Measurements from ENCODE around the gene INPP5B. TPM values are rescaled to one million over a fixed set of nuclear protein-coding genes. Genes with fewer than 3 reads are reported as not detected.
A peak's percentile ranks its signal among the peaks of the same experiment; 100 is the strongest.

Gene INPP5B
- total RNA-seq, 5 donors from 2014 or later (not counting 1 experiment from before 2014, with no cell fraction given) = 27.9 to 35.8 (median 30.9) TPM

DNA sequence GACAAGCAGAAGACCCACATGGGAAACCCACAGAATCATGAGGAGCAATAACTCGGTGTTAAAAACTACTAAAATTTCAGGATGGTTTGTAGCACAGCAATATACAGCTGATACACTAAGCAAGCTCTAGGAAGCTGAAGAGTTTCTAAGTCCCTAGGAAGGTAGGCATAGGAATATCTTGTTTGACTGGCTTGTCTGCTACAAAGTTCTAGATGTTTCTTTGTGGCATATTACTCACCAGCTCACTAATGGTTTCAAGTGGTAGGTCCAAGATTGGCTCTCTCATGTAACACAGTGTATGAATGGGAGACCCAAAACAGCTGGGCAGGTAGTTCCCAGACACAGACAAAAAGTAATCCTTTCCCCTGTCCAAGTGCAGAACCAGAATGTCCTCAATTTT, 74.2 kb downstream of the INPP5B start:
- no peak overlapping the region for H3K4me3 Mint-ChIP-seq
- DNase-seq (no peak), ATAC-seq (replicated peaks in 1 of 4) (no peak)
- WGBS (ENCODE audit: insufficient coverage) = 100% methylated on average over 1 of the region's 1 CpG
- CTCF ChIA-PET = interaction anchor here in 1 of 2 donors (0.5 to 0.7 kb wide), 3 partner anchors 13 to 1144 kb away, joined by 3 to 5 read pairs (median 4); no protein-coding TSS in a partner anchor
- H3K36me3 Mint-ChIP-seq = peaks cover 51% of the 10 kb centered on the region
- POLR2A ChIA-PET = interaction anchor here (0.6 to 1.0 kb wide), 3 partner anchors 21 to 1524 kb away, joined by 3 to 5 read pairs (median 4); no protein-coding TSS in a partner anchor
- H3K27ac ChIP-seq (ENCODE audit: low read length) = no peak overlapping the region
- H3K36me3 ChIP-seq (ENCODE audit: control insufficient read depth in 2 of 2, extremely low read depth in 1 of 2, insufficient read depth in 1 of 2, low read length in 1 of 2) = peaks cover 11 to 55% of the 10 kb centered on the region in 2 donors
- H3K4me3 ChIP-seq (ENCODE audit: control insufficient read depth in 1 of 2, extremely low read depth in 1 of 2, low read length in 1 of 2) = no peak overlapping the region
- H3K27ac Mint-ChIP-seq = no peak overlapping the region
- no peaks in the 10 kb centered on the region for H3K4me1 ChIP-seq (ENCODE audit: control insufficient read depth in 1 of 2, extremely low read depth in 1 of 2, insufficient read depth in 2 of 2, low read length in 2 of 2)
- no peaks in the 10 kb centered on the region for H3K27me3 Mint-ChIP-seq
- H3K9me3 ChIP-seq = no peaks in the 10 kb centered on the region
- H3K27me3 ChIP-seq (replicated peaks in 1 of 2; ENCODE audit: control insufficient read depth in 2 of 2, extremely low read depth in 1 of 2, insufficient read depth in 2 of 2, low read length in 1 of 2) = no peaks in the 10 kb centered on the region
- H3K9me3 Mint-ChIP-seq = no peaks in the 10 kb centered on the region
- no peaks in the 10 kb centered on the region for H3K4me1 Mint-ChIP-seq

DNA sequence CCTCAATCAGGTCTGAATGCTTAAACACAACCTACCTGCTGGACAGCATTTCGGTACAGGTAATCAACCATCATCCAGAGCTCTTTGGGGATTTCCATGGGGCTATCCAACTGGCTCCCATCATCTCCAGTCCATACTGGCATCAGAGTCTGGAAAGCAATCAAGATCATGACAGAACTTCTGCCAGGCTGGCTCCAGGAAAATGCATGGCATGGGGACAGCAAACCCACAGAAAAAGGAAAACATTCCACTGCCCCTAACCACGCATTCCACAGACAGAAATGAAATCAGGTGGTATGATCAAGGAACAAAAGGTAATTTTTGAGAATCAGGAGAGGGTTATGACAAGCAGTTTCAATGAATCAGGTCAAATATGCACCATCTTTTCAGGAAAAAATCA, 78.4 kb downstream of the INPP5B start:
- H3K4me3 Mint-ChIP-seq = peak overlapping the region in 1 of 3 donors; percentile 28
- no peaks in the 10 kb centered on the region for H3K27me3 Mint-ChIP-seq
- no peak overlapping the region for H3K4me3 ChIP-seq (ENCODE audit: control insufficient read depth in 1 of 2, extremely low read depth in 1 of 2, low read length in 1 of 2)
- no peaks in the 10 kb centered on the region for H3K4me1 Mint-ChIP-seq
- no peaks in the 10 kb centered on the region for H3K9me3 Mint-ChIP-seq
- POLR2A ChIA-PET = no interaction called here
- H3K4me1 ChIP-seq (ENCODE audit: control insufficient read depth in 1 of 2, extremely low read depth in 1 of 2, insufficient read depth in 2 of 2, low read length in 2 of 2) = no peaks in the 10 kb centered on the region
- WGBS (ENCODE audit: insufficient coverage) = 100% methylated on average over 1 of the region's 2 CpGs
- H3K36me3 ChIP-seq (ENCODE audit: control insufficient read depth in 2 of 2, extremely low read depth in 1 of 2, insufficient read depth in 1 of 2, low read length in 1 of 2) = peaks cover 8 to 42% of the 10 kb centered on the region in 2 donors
- DNase-seq (no peak), ATAC-seq (replicated peaks in 1 of 4) (no peak)
- no peaks in the 10 kb centered on the region for H3K27me3 ChIP-seq (replicated peaks in 1 of 2; ENCODE audit: control insufficient read depth in 2 of 2, extremely low read depth in 1 of 2, insufficient read depth in 2 of 2, low read length in 1 of 2)
- H3K36me3 Mint-ChIP-seq = peaks cover 48% of the 10 kb centered on the region
- CTCF ChIA-PET = no interaction called here
- no peak overlapping the region for H3K27ac ChIP-seq (ENCODE audit: low read length)
- no peaks in the 10 kb centered on the region for H3K9me3 ChIP-seq
- no peak overlapping the region for H3K27ac Mint-ChIP-seq

DNA sequence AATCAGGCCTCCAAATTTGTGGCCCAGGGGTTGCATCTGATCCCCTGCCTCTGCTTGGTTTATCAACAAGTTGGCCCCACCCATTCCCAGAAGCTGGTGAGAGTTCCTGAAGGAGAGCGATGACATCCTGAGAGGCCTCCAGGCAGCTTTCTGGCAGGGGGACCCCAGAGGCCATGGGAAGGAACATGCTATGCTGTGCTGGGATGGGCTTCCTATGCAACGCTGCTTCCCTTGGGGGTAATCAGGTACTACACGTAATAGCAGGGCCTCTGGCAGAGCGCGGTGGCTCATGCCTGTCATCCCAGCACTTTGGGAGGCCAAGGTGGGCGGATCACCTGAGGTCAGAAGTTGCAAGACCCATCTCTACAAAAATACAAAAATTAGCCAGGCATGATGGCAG, 79.1 kb downstream of the INPP5B start:
- no peaks in the 10 kb centered on the region for H3K27me3 ChIP-seq (replicated peaks in 1 of 2; ENCODE audit: control insufficient read depth in 2 of 2, extremely low read depth in 1 of 2, insufficient read depth in 2 of 2, low read length in 1 of 2)
- H3K36me3 ChIP-seq (ENCODE audit: control insufficient read depth in 2 of 2, extremely low read depth in 1 of 2, insufficient read depth in 1 of 2, low read length in 1 of 2) = peaks cover 8 to 36% of the 10 kb centered on the region in 2 donors
- Mint-ChIP-seq H3K4me3 (no peak overlapping the region), H3K4me1 (no peaks in the 10 kb centered on the region), H3K27ac (no peak overlapping the region), H3K9me3 (no peaks in the 10 kb centered on the region), H3K27me3 (no peaks in the 10 kb centered on the region), H3K36me3 (peaks cover 41% of the 10 kb centered on the region)
- CTCF ChIA-PET = no interaction called here
- H3K4me3 ChIP-seq (ENCODE audit: control insufficient read depth in 1 of 2, extremely low read depth in 1 of 2, low read length in 1 of 2) = no peak overlapping the region
- 100% methylated on average over 6 of the region's 6 CpGs for WGBS (ENCODE audit: insufficient coverage)
- H3K4me1 ChIP-seq (ENCODE audit: control insufficient read depth in 1 of 2, extremely low read depth in 1 of 2, insufficient read depth in 2 of 2, low read length in 2 of 2) = no peaks in the 10 kb centered on the region
- ATAC-seq (replicated peaks in 1 of 4) (no peak), DNase-seq (no peak)
- no peak overlapping the region for H3K27ac ChIP-seq (ENCODE audit: low read length)
- POLR2A ChIA-PET = no interaction called here
- no peaks in the 10 kb centered on the region for H3K9me3 ChIP-seq

- no peaks in the 10 kb centered on the region for H3K27me3 Mint-ChIP-seq
- peaks cover 42% of the 10 kb centered on the region for H3K36me3 Mint-ChIP-seq
- no peaks in the 10 kb centered on the region for H3K4me1 ChIP-seq (ENCODE audit: control insufficient read depth in 1 of 2, extremely low read depth in 1 of 2, insufficient read depth in 2 of 2, low read length in 2 of 2)
- peaks cover 8 to 30% of the 10 kb centered on the region in 2 donors for H3K36me3 ChIP-seq (ENCODE audit: control insufficient read depth in 2 of 2, extremely low read depth in 1 of 2, insufficient read depth in 1 of 2, low read length in 1 of 2)
- ChIA-PET CTCF (no interaction called here), POLR2A (interaction anchor here in 1 of 2 donors (0.6 kb wide), 1 partner anchor 136 kb away, joined by 6 read pairs; no protein-coding TSS in a partner anchor)
- DNase-seq = no peak
- no CpG with 5 or more reads among the region's 1 CpG for WGBS (ENCODE audit: insufficient coverage)
- no peak overlapping the region for H3K27ac ChIP-seq (ENCODE audit: low read length)
- H3K4me3 Mint-ChIP-seq = no peak overlapping the region
- no peaks in the 10 kb centered on the region for H3K4me1 Mint-ChIP-seq
- no peak for ATAC-seq (replicated peaks in 1 of 4)
- no peaks in the 10 kb centered on the region for H3K9me3 Mint-ChIP-seq
- H3K4me3 ChIP-seq (ENCODE audit: control insufficient read depth in 1 of 2, extremely low read depth in 1 of 2, low read length in 1 of 2) = no peak overlapping the region
- no peak overlapping the region for H3K27ac Mint-ChIP-seq
- H3K27me3 ChIP-seq (replicated peaks in 1 of 2; ENCODE audit: control insufficient read depth in 2 of 2, extremely low read depth in 1 of 2, insufficient read depth in 2 of 2, low read length in 1 of 2) = no peaks in the 10 kb centered on the region
- no peaks in the 10 kb centered on the region for H3K9me3 ChIP-seq
Measured at GRCh38 chr1:37866491-37866890, 80.4 kb downstream of the INPP5B start.

- Histone ChIP-seq H3K36me3 (ENCODE audit: control insufficient read depth in 2 of 2, extremely low read depth in 1 of 2, insufficient read depth in 1 of 2, low read length in 1 of 2) (peaks cover 8 to 24% of the 10 kb centered on the region in 2 donors), H3K27ac (ENCODE audit: low read length) (no peak overlapping the region), H3K27me3 (replicated peaks in 1 of 2; ENCODE audit: control insufficient read depth in 2 of 2, extremely low read depth in 1 of 2, insufficient read depth in 2 of 2, low read length in 1 of 2) (no peaks in the 10 kb centered on the region), H3K9me3 (no peaks in the 10 kb centered on the region), H3K4me3 (ENCODE audit: control insufficient read depth in 1 of 2, extremely low read depth in 1 of 2, low read length in 1 of 2) (no peak overlapping the region), H3K4me1 (ENCODE audit: control insufficient read depth in 1 of 2, extremely low read depth in 1 of 2, insufficient read depth in 2 of 2, low read length in 2 of 2) (peaks cover 0 to under 1% of the 10 kb centered on the region in 2 experiments)
- ChIA-PET POLR2A (no interaction called here), CTCF (no interaction called here)
- no peaks in the 10 kb centered on the region for H3K4me1 Mint-ChIP-seq
- no peaks in the 10 kb centered on the region for H3K27me3 Mint-ChIP-seq
- WGBS (ENCODE audit: insufficient coverage) = 75% methylated on average over 4 of the region's 6 CpGs
- ATAC-seq (replicated peaks in 1 of 4) (no peak), DNase-seq (no peak)
- H3K4me3 Mint-ChIP-seq = no peak overlapping the region
- H3K27ac Mint-ChIP-seq = no peak overlapping the region
- no peaks in the 10 kb centered on the region for H3K9me3 Mint-ChIP-seq
- peaks cover 42% of the 10 kb centered on the region for H3K36me3 Mint-ChIP-seq
Measured at GRCh38 chr1:37865348-37866120, 81.3 kb downstream of the INPP5B start.

DNA sequence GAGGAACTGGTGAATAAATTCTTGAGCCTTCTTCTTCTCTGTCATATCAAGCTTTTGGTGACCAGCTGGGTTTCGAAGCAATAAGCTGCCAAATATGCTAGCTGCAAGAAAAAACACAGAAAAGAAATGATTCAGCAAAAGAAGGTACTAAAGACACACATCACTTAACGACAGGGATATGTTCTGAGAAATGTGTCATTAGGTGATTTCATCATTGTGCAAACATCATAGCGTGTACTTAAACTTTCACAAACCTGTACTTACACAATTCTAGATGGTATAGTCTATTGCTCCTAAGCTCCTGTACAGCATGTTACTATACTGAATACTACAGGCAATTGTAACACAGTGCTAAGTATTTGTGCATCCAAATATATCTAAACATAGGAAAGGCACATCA, 84.5 kb downstream of the INPP5B start:
- WGBS (ENCODE audit: insufficient coverage) = no CpG with 5 or more reads among the region's 3 CpGs
- CTCF ChIA-PET = interaction anchor here in 1 of 2 donors (0.6 kb wide), 1 partner anchor 16 kb away, joined by 5 read pairs; no protein-coding TSS in a partner anchor
- no peak for ATAC-seq (replicated peaks in 1 of 4)

More for the DNA sequence above, 84.5 kb downstream of the INPP5B start:
- Mint-ChIP-seq H3K27ac (no peak overlapping the region), H3K9me3 (no peaks in the 10 kb centered on the region), H3K4me3 (no peak overlapping the region), H3K27me3 (no peaks in the 10 kb centered on the region), H3K4me1 (peaks cover 18 to 21% (median 18%) of the 10 kb centered on the region in 3 donors), H3K36me3 (peaks cover 29% of the 10 kb centered on the region)
- Histone ChIP-seq H3K4me3 (ENCODE audit: control insufficient read depth in 1 of 2, extremely low read depth in 1 of 2, low read length in 1 of 2) (no peak overlapping the region), H3K9me3 (no peaks in the 10 kb centered on the region), H3K27ac (ENCODE audit: low read length) (no peak overlapping the region), H3K27me3 (replicated peaks in 1 of 2; ENCODE audit: control insufficient read depth in 2 of 2, extremely low read depth in 1 of 2, insufficient read depth in 2 of 2, low read length in 1 of 2) (no peaks in the 10 kb centered on the region), H3K4me1 (ENCODE audit: control insufficient read depth in 1 of 2, extremely low read depth in 1 of 2, insufficient read depth in 2 of 2, low read length in 2 of 2) (peaks cover 11 to 18% of the 10 kb centered on the region in 2 experiments), H3K36me3 (ENCODE audit: control insufficient read depth in 2 of 2, extremely low read depth in 1 of 2, insufficient read depth in 1 of 2, low read length in 1 of 2) (peaks cover 0 to 17% of the 10 kb centered on the region in 2 donors)
- DNase-seq = no peak
- POLR2A ChIA-PET = interaction anchor here in 1 of 2 donors (0.6 kb wide), 1 partner anchor 140 kb away, joined by 4 read pairs; no protein-coding TSS in a partner anchor
